GM23338 (cell line): Measurements from ENCODE around the gene CMIP. TPM values are rescaled to one million over a fixed set of nuclear protein-coding genes. Genes with fewer than 3 reads are reported as not detected.

Source experiments
- ATAC-seq: fragments of 200-7000 bp; cut with Tn5 transposase; 3 replicates; pipeline ENCODE4 v1.9.1; 2020
- DNase-seq: peaks from one replicate; pipeline ENCODE4 v3.0.0-alpha.2; 2015; ENCODE audit warnings: low spot score
- H2AFZ ChIP-seq: fragments of 200-600 bp; sonication (generic); 2 replicates; pipeline ENCODE4 v1.8.0; 2016; ENCODE audit warnings: antibody characterized with exemption, mild to moderate bottlenecking, moderate library complexity
- H3F3A ChIP-seq: fragments of 200-600 bp; sonication (generic); replicated peaks from 2 replicates; pipeline ENCODE4 v1.8.0; 2017; ENCODE audit warnings: antibody characterized with exemption, mixed run types, low read depth
- H3K27ac ChIP-seq: fragments of 200-600 bp; sonication (generic); 2 replicates; pipeline ENCODE4 v1.6.1; 2016; ENCODE audit warnings: low read depth
- H3K27me3 ChIP-seq: fragments of 200-600 bp; sonication (generic); 2 replicates; pipeline ENCODE4 v1.8.0; 2016; ENCODE audit warnings: mild to moderate bottlenecking, mixed run types, moderate library complexity; ENCODE audit not compliant: insufficient read depth
- H3K36me3 ChIP-seq: fragments of 200-600 bp; sonication (generic); 2 replicates; pipeline ENCODE4 v1.8.0; 2016; ENCODE audit warnings: mild to moderate bottlenecking; ENCODE audit not compliant: insufficient read depth
- H3K4me1 ChIP-seq: fragments of 200-600 bp; sonication (generic); 2 replicates; pipeline ENCODE4 v1.8.0; 2016; ENCODE audit warnings: mild to moderate bottlenecking, moderate library complexity; ENCODE audit not compliant: insufficient read depth
- H3K4me2 ChIP-seq: fragments of 200-600 bp; sonication (generic); 2 replicates; pipeline ENCODE4 v1.7.1; 2017; ENCODE audit warnings: mixed run types
- H3K4me3 ChIP-seq: fragments of 200-600 bp; sonication (generic); 2 replicates; pipeline ENCODE4 v1.6.1; 2016; ENCODE audit warnings: mixed run types
- H3K79me2 ChIP-seq: fragments of 200-600 bp; sonication (generic); replicated peaks from 2 replicates; pipeline ENCODE4 v1.8.0; 2017; ENCODE audit warnings: mild to moderate bottlenecking; ENCODE audit not compliant: insufficient read depth
- H3K9me2 ChIP-seq: fragments of 200-600 bp; sonication (generic); 2 replicates; pipeline ENCODE4 v1.8.0; 2017; ENCODE audit not compliant: insufficient read depth
- H4K20me1 ChIP-seq: fragments of 200-600 bp; sonication (generic); replicated peaks from 2 replicates; pipeline ENCODE4 v1.8.0; 2017; ENCODE audit warnings: mild to moderate bottlenecking; ENCODE audit not compliant: insufficient read depth
- H3K27ac Mint-ChIP-seq: 2 replicates; pipeline ENCODE4 v1.8.0; 2020; ENCODE audit warnings: inconsistent platforms, mild to moderate bottlenecking, moderate library complexity, mixed read lengths
- H3K27me3 Mint-ChIP-seq: 3 replicates; pipeline ENCODE4 v1.8.0; 2022; ENCODE audit warnings: low read depth, mild to moderate bottlenecking, moderate library complexity, mixed read lengths, inconsistent platforms; ENCODE audit not compliant: insufficient read depth, poor library complexity
- H3K36me3 Mint-ChIP-seq: 3 replicates; pipeline ENCODE4 v1.8.0; 2021; ENCODE audit warnings: low read depth, mild to moderate bottlenecking, inconsistent platforms, moderate library complexity, mixed read lengths
- H3K4me1 Mint-ChIP-seq: 3 replicates; pipeline ENCODE4 v1.8.0; 2020; ENCODE audit warnings: mild to moderate bottlenecking, inconsistent platforms, mixed read lengths
- H3K4me3 Mint-ChIP-seq: 3 replicates; pipeline ENCODE4 v1.8.0; 2021; ENCODE audit warnings: moderate library complexity, mild to moderate bottlenecking, inconsistent platforms, mixed read lengths
- H3K9me3 Mint-ChIP-seq: 3 replicates; pipeline ENCODE4 v1.8.0; 2020; ENCODE audit warnings: moderate library complexity, mild to moderate bottlenecking, inconsistent platforms, mixed read lengths
- CREB1 ChIP-seq: fragments of 250-450 bp; sonication (Bioruptor Pico); IDR thresholded peaks from 2 replicates; pipeline ENCODE4 v1.5.0; 2020; ENCODE audit warnings: low read depth, mild to moderate bottlenecking, moderate library complexity
- CTCF ChIP-seq, 2 experiments: fragments of 200-600 bp in 1 of 2; sonication (generic) in 1 of 2; conservative IDR thresholded peaks; 2 replicates each; pipeline versions ENCODE4 v1.5.1 to v1.6.1; 2016 to 2017; ENCODE audit warnings: antibody characterized with exemption in 2 of 2, low read depth in 2 of 2, mild to moderate bottlenecking in 2 of 2, moderate library complexity in 1 of 2
- EZH2 ChIP-seq: fragments of 200-600 bp; sonication (generic); IDR thresholded peaks from one replicate; pipeline ENCODE4 v1.8.0; 2017; ENCODE audit warnings: antibody characterized with exemption, mild to moderate bottlenecking, low read depth; ENCODE audit not compliant: unreplicated experiment
- EZH2phosphoT487 ChIP-seq: fragments of 200-600 bp; sonication (generic); IDR thresholded peaks from one replicate; pipeline ENCODE4 v1.8.1; 2018; ENCODE audit warnings: antibody characterized with exemption; ENCODE audit not compliant: unreplicated experiment
- JUNB ChIP-seq: IDR thresholded peaks from one replicate; pipeline ENCODE4 v1.6.1; 2016; ENCODE audit warnings: antibody characterized with exemption; ENCODE audit not compliant: unreplicated experiment
- NANOG ChIP-seq: IDR thresholded peaks from 2 replicates; pipeline ENCODE4 v1.6.1; 2016; ENCODE audit warnings: antibody characterized with exemption, borderline replicate concordance
- POLR2AphosphoS5 ChIP-seq: IDR thresholded peaks from 2 replicates; pipeline ENCODE4 v1.6.1; 2016; ENCODE audit warnings: antibody characterized with exemption, low read depth
- STAT1 ChIP-seq: IDR thresholded peaks from one replicate; pipeline ENCODE4 v1.6.1; 2016; ENCODE audit warnings: antibody characterized with exemption; ENCODE audit not compliant: unreplicated experiment
- ZNF114 ChIP-seq: fragments of 250-450 bp; sonication (Bioruptor Pico); IDR thresholded peaks from 2 replicates; pipeline ENCODE4 v1.5.0; 2020; ENCODE audit warnings: mild to moderate bottlenecking, moderate library complexity
- ZNF331 ChIP-seq: fragments of 250-450 bp; sonication (Bioruptor Pico); IDR thresholded peaks from 2 replicates; pipeline ENCODE4 v1.5.0; 2020; ENCODE audit warnings: low read depth, mild to moderate bottlenecking, moderate library complexity
- ZNF462 ChIP-seq: fragments of 250-450 bp; sonication (Bioruptor Pico); IDR thresholded peaks from 2 replicates; pipeline ENCODE4 v1.5.0; 2020; ENCODE audit warnings: mild to moderate bottlenecking, moderate library complexity
- polyA plus RNA-seq: library from polyadenylated mRNA; unstranded; fragments of >200 nt; fragmentation: Nextera tagmentation; extraction: Ambion mirVana; gene quantifications from 2 replicates; pipeline ENCODE4 v1.2.1, GENCODE V29; 2016
- total RNA-seq: library from RNA; depleted of rRNA; stranded (reverse); fragments of >200 nt; shearing (Covaris generic); gene quantifications from 2 replicates; pipeline ENCODE4 v1.2.3, GENCODE V29; 2014
- TF ChIP-seq, protein P1 (sequence below): IDR thresholded peaks from 2 replicates; pipeline ENCODE4 v1.6.1; 2016; ENCODE audit warnings: antibody characterized with exemption
- TF ChIP-seq, protein P2 (sequence below): IDR thresholded peaks from one replicate; pipeline ENCODE4 v1.6.1; 2018; ENCODE audit warnings: antibody characterized with exemption; ENCODE audit not compliant: unreplicated experiment

Gene CMIP
- total and polyA plus RNA-seq, 2 experiments from 2014 or later, result 9.5 to 62.3 TPM

DNA sequence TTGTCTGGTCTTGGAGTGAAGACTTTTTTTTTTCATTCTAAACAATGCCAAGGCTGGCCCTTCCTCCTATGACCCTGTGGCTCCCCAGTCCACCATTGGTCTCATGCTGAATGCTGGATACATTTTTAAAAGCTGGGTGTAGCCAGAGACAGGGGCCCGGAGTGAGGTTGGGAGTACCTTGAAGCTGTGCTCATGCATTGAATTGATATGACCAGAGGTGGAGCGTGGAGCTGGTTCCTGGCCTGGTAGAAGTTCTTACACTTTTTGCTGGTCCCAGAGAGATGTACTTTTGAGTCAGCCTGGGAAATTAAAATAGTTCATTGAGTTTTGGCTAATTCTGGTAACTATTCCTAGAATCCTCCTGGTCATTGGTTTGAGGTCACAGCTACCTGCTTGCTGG is 83.6 kb downstream of the CMIP start:
- Histone ChIP-seq H3K4me1 (peaks cover 17% of the 10 kb centered on the region; the same call in 1 of the 2 replicates), H3K27me3 (no peaks in the 10 kb centered on the region), H3F3A (no peaks in the 10 kb centered on the region), H3K4me2 (no peak overlapping the region), H3K27ac (no peak overlapping the region), H4K20me1 (peaks cover 41% of the 10 kb centered on the region), H2AFZ (no peak overlapping the region), H3K9me2 (no peaks in the 10 kb centered on the region), H3K79me2 (peaks cover 97% of the 10 kb centered on the region), H3K36me3 (no peaks in the 10 kb centered on the region), H3K4me3 (no peak overlapping the region)
- peaks cover 20% of the 10 kb centered on the region for H3K36me3 Mint-ChIP-seq
- no peaks in the 10 kb centered on the region; the same call in 2 of the 3 replicates for H3K9me3 Mint-ChIP-seq
- H3K4me1 Mint-ChIP-seq, result peaks cover 18% of the 10 kb centered on the region
- TF ChIP-seq, protein P1, sequence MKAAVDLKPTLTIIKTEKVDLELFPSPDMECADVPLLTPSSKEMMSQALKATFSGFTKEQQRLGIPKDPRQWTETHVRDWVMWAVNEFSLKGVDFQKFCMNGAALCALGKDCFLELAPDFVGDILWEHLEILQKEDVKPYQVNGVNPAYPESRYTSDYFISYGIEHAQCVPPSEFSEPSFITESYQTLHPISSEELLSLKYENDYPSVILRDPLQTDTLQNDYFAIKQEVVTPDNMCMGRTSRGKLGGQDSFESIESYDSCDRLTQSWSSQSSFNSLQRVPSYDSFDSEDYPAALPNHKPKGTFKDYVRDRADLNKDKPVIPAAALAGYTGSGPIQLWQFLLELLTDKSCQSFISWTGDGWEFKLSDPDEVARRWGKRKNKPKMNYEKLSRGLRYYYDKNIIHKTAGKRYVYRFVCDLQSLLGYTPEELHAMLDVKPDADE, result no peak
- no peak for TF ChIP-seq ZNF114
- TF ChIP-seq JUNB, result no peak
- no peak for TF ChIP-seq POLR2AphosphoS5
- TF ChIP-seq ZNF462, result no peak
- TF ChIP-seq NANOG, result no peak
- TF ChIP-seq EZH2, result no peak
- no peak for TF ChIP-seq ZNF331
- TF ChIP-seq STAT1, result no peak
- no peak for TF ChIP-seq EZH2phosphoT487
- TF ChIP-seq CTCF (conservative IDR thresholded peaks at IDR 0.05; ENCODE audit: low read depth in 2 of 2), result no peak
- no peak for TF ChIP-seq CREB1 (CRISPR knock-in tag)
- TF ChIP-seq, protein P2, sequence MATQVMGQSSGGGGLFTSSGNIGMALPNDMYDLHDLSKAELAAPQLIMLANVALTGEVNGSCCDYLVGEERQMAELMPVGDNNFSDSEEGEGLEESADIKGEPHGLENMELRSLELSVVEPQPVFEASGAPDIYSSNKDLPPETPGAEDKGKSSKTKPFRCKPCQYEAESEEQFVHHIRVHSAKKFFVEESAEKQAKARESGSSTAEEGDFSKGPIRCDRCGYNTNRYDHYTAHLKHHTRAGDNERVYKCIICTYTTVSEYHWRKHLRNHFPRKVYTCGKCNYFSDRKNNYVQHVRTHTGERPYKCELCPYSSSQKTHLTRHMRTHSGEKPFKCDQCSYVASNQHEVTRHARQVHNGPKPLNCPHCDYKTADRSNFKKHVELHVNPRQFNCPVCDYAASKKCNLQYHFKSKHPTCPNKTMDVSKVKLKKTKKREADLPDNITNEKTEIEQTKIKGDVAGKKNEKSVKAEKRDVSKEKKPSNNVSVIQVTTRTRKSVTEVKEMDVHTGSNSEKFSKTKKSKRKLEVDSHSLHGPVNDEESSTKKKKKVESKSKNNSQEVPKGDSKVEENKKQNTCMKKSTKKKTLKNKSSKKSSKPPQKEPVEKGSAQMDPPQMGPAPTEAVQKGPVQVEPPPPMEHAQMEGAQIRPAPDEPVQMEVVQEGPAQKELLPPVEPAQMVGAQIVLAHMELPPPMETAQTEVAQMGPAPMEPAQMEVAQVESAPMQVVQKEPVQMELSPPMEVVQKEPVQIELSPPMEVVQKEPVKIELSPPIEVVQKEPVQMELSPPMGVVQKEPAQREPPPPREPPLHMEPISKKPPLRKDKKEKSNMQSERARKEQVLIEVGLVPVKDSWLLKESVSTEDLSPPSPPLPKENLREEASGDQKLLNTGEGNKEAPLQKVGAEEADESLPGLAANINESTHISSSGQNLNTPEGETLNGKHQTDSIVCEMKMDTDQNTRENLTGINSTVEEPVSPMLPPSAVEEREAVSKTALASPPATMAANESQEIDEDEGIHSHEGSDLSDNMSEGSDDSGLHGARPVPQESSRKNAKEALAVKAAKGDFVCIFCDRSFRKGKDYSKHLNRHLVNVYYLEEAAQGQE, result no peak
- ATAC-seq, result no peak
- no peak for DNase-seq
- H3K27me3 Mint-ChIP-seq, result peaks cover 5% of the 10 kb centered on the region
- no peak overlapping the region for H3K4me3 Mint-ChIP-seq
- H3K27ac Mint-ChIP-seq, result no peak overlapping the region
